HCT116 (cell line): ENCODE measurements around the gene CNTROB. TPM values are rescaled to one million over a fixed set of nuclear protein-coding genes. Genes with fewer than 3 reads are reported as not detected.

Source experiments
- ATAC-seq: fragments of 200-7000 bp; cut with Tn5 transposase; 2 replicates; pipeline ENCODE4 v1.9.1; 2020; ENCODE audit warnings: mild to moderate bottlenecking, moderate library complexity
- BruUV-seq: library from RNA; stranded (reverse); fragments of 400-500 nt; replicated peaks from 2 replicates; lab custom pipeline; 2021; lab: Mats Ljungman, UMichigan
- CTCF ChIA-PET: fragments of 300-600 bp; sonication (Branson Sonifier 250); formaldehyde crosslinking; loops from one replicate; lab custom pipeline; 2021; ENCODE audit warnings: antibody characterized with exemption; lab: Charles Lee
- POLR2A ChIA-PET: fragments of 300-600, 350-600 bp; sonication (Branson Sonifier 250); formaldehyde crosslinking; loops from one replicate; lab custom pipeline; 2021; ENCODE audit warnings: antibody characterized with exemption; lab: Charles Lee
- RAD21 ChIA-PET, 2 experiments: fragments of 300-600 bp; sonication (Branson Sonifier 250); formaldehyde crosslinking; loops; one replicate each; lab custom pipeline; 2023; ENCODE audit warnings: low total read pairs in 2 of 2; ENCODE audit not compliant: uncharacterized antibody in 2 of 2, unreplicated experiment in 2 of 2, low non-redundant PET in 1 of 2; lab: Charles Lee
- DNase-seq: peaks from one replicate; pipeline ENCODE4 v3.0.0-alpha.2; 2010; ENCODE audit warnings: low read depth, low spot score
- H2AFZ ChIP-seq: fragments of 200-600 bp; shearing (Covaris generic), sonication (generic); 2 replicates; pipeline ENCODE4 v1.6.1; 2017; ENCODE audit warnings: low read depth, mixed run types, mixed read lengths, antibody characterized with exemption, low read length; ENCODE audit not compliant: poor library complexity, severe bottlenecking
- H3K27ac ChIP-seq: 2 replicates; pipeline ENCODE4 v1.5.1; 2012; ENCODE audit warnings: low read depth, low read length
- H3K27me3 ChIP-seq: fragments of 200-600 bp; sonication (generic); 2 replicates; pipeline ENCODE4 v1.6.1; 2016; ENCODE audit warnings: mixed run types, low read length, mixed read lengths; ENCODE audit not compliant: insufficient read depth
- H3K36me3 ChIP-seq, 2 experiments: fragments of 200-500 bp in 1 of 2; fragments of 200-600 bp in 1 of 2; sonication (Bioruptor generic) in 1 of 2; sonication (generic) in 1 of 2; 2 replicates each; pipeline versions ENCODE4 v1.5.1 to v1.6.1; 2014 to 2016; ENCODE audit warnings: low read length in 2 of 2, inconsistent platforms in 1 of 2, mixed read lengths in 1 of 2, mixed run types in 1 of 2; ENCODE audit not compliant: insufficient read depth in 2 of 2, control insufficient read depth in 1 of 2
- H3K4me1 ChIP-seq, 2 experiments: fragments of 200-600 bp in 1 of 2; sonication (generic) in 1 of 2; 2 replicates each; pipeline versions ENCODE4 v1.5.1 to v1.6.1; 2012 to 2017; ENCODE audit warnings: low read length in 2 of 2, inconsistent platforms in 1 of 2, mild to moderate bottlenecking in 1 of 2, mixed read lengths in 1 of 2, mixed run types in 1 of 2, moderate library complexity in 1 of 2; ENCODE audit not compliant: insufficient read depth in 2 of 2, control insufficient read depth in 1 of 2
- H3K4me2 ChIP-seq: fragments of 200-600 bp; sonication (generic); 2 replicates; pipeline ENCODE4 v1.6.1; 2017; ENCODE audit warnings: mixed run types, low read length, mixed read lengths
- H3K4me3 ChIP-seq, 2 experiments: fragments of 200-600 bp in 1 of 2; sonication (generic) in 1 of 2; replicated peaks in 1 of 2; 2 replicates each; pipeline ENCODE4 v1.5.1; 2011 to 2016; ENCODE audit warnings: low read length in 2 of 2, control low read depth in 1 of 2, low read depth in 1 of 2, mild to moderate bottlenecking in 1 of 2, mixed read lengths in 1 of 2, mixed run types in 1 of 2
- H3K79me2 ChIP-seq: fragments of 200-600 bp; sonication (generic); 2 replicates; pipeline ENCODE4 v1.6.1; 2017; ENCODE audit warnings: mild to moderate bottlenecking, mixed run types, low read length, moderate library complexity, mixed read lengths; ENCODE audit not compliant: insufficient read depth
- H3K9ac ChIP-seq: fragments of 200-600 bp; sonication (generic); 2 replicates; pipeline ENCODE4 v1.6.1; 2016; ENCODE audit warnings: low read length, mixed read lengths
- H3K9me2 ChIP-seq: fragments of 200-600 bp; sonication (generic), shearing (Covaris generic); 2 replicates; pipeline ENCODE4 v1.6.1; 2017; ENCODE audit warnings: mixed run types, mild to moderate bottlenecking, moderate library complexity; ENCODE audit not compliant: insufficient read depth
- H3K9me3 ChIP-seq, 2 experiments: fragments of 200-500 bp in 1 of 2; fragments of 200-600 bp in 1 of 2; sonication (Bioruptor generic) in 1 of 2; sonication (generic) in 1 of 2; 2 replicates each; pipeline ENCODE4 v1.6.1; 2014 to 2017; ENCODE audit warnings: low read length in 2 of 2, mixed read lengths in 2 of 2, inconsistent platforms in 1 of 2, low read depth in 1 of 2, mild to moderate bottlenecking in 1 of 2, mixed run types in 1 of 2, moderate library complexity in 1 of 2; ENCODE audit not compliant: control insufficient read depth in 1 of 2, insufficient read depth in 1 of 2
- H4K20me1 ChIP-seq: fragments of 200-600 bp; sonication (generic), shearing (Covaris generic); 2 replicates; pipeline ENCODE4 v1.6.1; 2017; ENCODE audit warnings: mixed run types, mild to moderate bottlenecking, moderate library complexity; ENCODE audit not compliant: insufficient read depth
- CBX3 ChIP-seq: IDR thresholded peaks from 2 replicates; pipeline ENCODE4 v1.6.1; 2012; ENCODE audit warnings: low read depth
- EGR1 ChIP-seq: IDR thresholded peaks from 2 replicates; pipeline ENCODE4 v1.6.1; 2012; ENCODE audit warnings: low read depth
- EZH2 ChIP-seq: fragments of 200-600 bp; sonication (generic); IDR thresholded peaks from 2 replicates; pipeline ENCODE4 v1.6.1; 2017; ENCODE audit warnings: antibody characterized with exemption, mixed run types
- EZH2phosphoT487 ChIP-seq: fragments of 200-600 bp; IDR thresholded peaks from 2 replicates; pipeline ENCODE4 v1.6.1; 2018; ENCODE audit warnings: antibody characterized with exemption, borderline replicate concordance
- FOSL1 ChIP-seq: IDR thresholded peaks from 2 replicates; pipeline ENCODE4 v1.6.1; 2012; ENCODE audit warnings: low read depth
- JUND ChIP-seq: IDR thresholded peaks from 2 replicates; pipeline ENCODE4 v1.6.1; 2012
- POLR2A ChIP-seq: IDR thresholded peaks from 2 replicates; pipeline ENCODE4 v1.7.0; 2011; ENCODE audit warnings: borderline replicate concordance; ENCODE audit not compliant: insufficient read depth, insufficient read length; ENCODE audit errors: extremely low read depth
- POLR2AphosphoS5 ChIP-seq: IDR thresholded peaks from 2 replicates; pipeline ENCODE4 v1.6.1; 2011; ENCODE audit warnings: mild to moderate bottlenecking, low read depth, low read length, moderate library complexity
- RAD21 ChIP-seq: IDR thresholded peaks from 2 replicates; pipeline ENCODE4 v1.6.1; 2012; ENCODE audit warnings: low read depth, mild to moderate bottlenecking
- SIN3A ChIP-seq: IDR thresholded peaks from 2 replicates; pipeline ENCODE4 v1.6.1; 2012; ENCODE audit warnings: low read depth
- SP1 ChIP-seq: IDR thresholded peaks from 2 replicates; pipeline ENCODE4 v1.6.1; 2012; ENCODE audit warnings: low read depth
- SRF ChIP-seq: IDR thresholded peaks from 2 replicates; pipeline ENCODE4 v1.6.1; 2012; ENCODE audit warnings: low read depth
- YY1 ChIP-seq: IDR thresholded peaks from 2 replicates; pipeline ENCODE4 v1.6.1; 2011; ENCODE audit warnings: low read length, low read depth, moderate library complexity, mild to moderate bottlenecking; ENCODE audit not compliant: insufficient replicate concordance; ENCODE audit errors: extremely low read depth
- ZBTB33 ChIP-seq: IDR thresholded peaks from 2 replicates; pipeline ENCODE4 v1.6.1; 2011; ENCODE audit warnings: mild to moderate bottlenecking, low read length, moderate library complexity; ENCODE audit not compliant: insufficient replicate concordance; ENCODE audit errors: extremely low read depth
- ZFX ChIP-seq: fragments of 450-650 bp; IDR thresholded peaks from 2 replicates; pipeline ENCODE4 v1.6.1; 2017
- ZNF274 ChIP-seq: fragments of 200-500 bp; sonication (Bioruptor generic); IDR thresholded peaks from 2 replicates; pipeline ENCODE4 v1.6.1; 2014; ENCODE audit warnings: mild to moderate bottlenecking, low read depth, low read length, inconsistent platforms
- intact Hi-C: fragments of 100-400 bp; cut with micrococcal nuclease; formaldehyde crosslinking; loops from 2 replicates; pipeline ENCODE4 v1.10.0; 2022
- total RNA-seq: library from RNA; stranded (reverse); gene quantifications from one replicate; pipeline ENCODE4 v1.2.1, GENCODE V29; 2021; ENCODE audit not compliant: unreplicated experiment
- TF ChIP-seq, protein P1 (sequence below): IDR thresholded peaks from 2 replicates; pipeline ENCODE4 v1.6.1; 2012
- TF ChIP-seq, protein P2 (sequence below), 3 experiments: fragments of 200-600 bp in 1 of 3; sonication (generic) in 1 of 3; IDR thresholded peaks in 2 of 3; conservative IDR thresholded peaks in 1 of 3; 2 replicates each; pipeline ENCODE4 v1.5.1; 2012 to 2017; ENCODE audit warnings: low read depth in 2 of 3, low read length in 2 of 3, antibody characterized with exemption in 1 of 3, borderline replicate concordance in 1 of 3, control low read depth in 1 of 3, mild to moderate bottlenecking in 1 of 3, mixed read lengths in 1 of 3, mixed run types in 1 of 3, moderate library complexity in 1 of 3; ENCODE audit not compliant: insufficient read depth in 1 of 3
- TF ChIP-seq, protein P3 (sequence below): IDR thresholded peaks from 2 replicates; pipeline ENCODE4 v1.6.1; 2012; ENCODE audit warnings: low read depth
- TF ChIP-seq, protein P4 (sequence below): IDR thresholded peaks from 2 replicates; pipeline ENCODE4 v1.6.1; 2012

Gene CNTROB
- total RNA-seq, 1 experiment from 2014 or later, result 54.6 TPM

- ChIA-PET RAD21 (no interaction called here), POLR2A (no interaction called here), CTCF (no interaction called here)
- no peak overlapping the region for H2AFZ ChIP-seq
- no peaks in the 10 kb centered on the region for H3K9me2 ChIP-seq
- H3K4me2 ChIP-seq, result no peak overlapping the region
- H3K79me2 ChIP-seq, result no peaks in the 10 kb centered on the region
- no TSS peak for BruUV-seq
- intact Hi-C loops, result loop anchor here (5.0 kb wide), 2 partner anchors 48 to 252 kb away; no protein-coding TSS in a partner anchor
- no peaks in the 10 kb centered on the region for H3K9me3 ChIP-seq
- DNase-seq, result no peak
- no peaks in the 10 kb centered on the region for H4K20me1 ChIP-seq
- H3K27me3 ChIP-seq, result no peaks in the 10 kb centered on the region
- H3K27ac ChIP-seq, result no peak overlapping the region
- no peaks in the 10 kb centered on the region for H3K36me3 ChIP-seq
- H3K4me3 ChIP-seq, result no peak overlapping the region
- H3K9ac ChIP-seq, result no peak overlapping the region
- no peak for ATAC-seq
- no peak for TF ChIP-seq SP1
- TF ChIP-seq YY1, result no peak
- TF ChIP-seq, protein P1, sequence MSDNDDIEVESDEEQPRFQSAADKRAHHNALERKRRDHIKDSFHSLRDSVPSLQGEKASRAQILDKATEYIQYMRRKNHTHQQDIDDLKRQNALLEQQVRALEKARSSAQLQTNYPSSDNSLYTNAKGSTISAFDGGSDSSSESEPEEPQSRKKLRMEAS, result no peak
- TF ChIP-seq ZBTB33, result no peak
- TF ChIP-seq ZFX, result no peak
- TF ChIP-seq, protein P2, sequence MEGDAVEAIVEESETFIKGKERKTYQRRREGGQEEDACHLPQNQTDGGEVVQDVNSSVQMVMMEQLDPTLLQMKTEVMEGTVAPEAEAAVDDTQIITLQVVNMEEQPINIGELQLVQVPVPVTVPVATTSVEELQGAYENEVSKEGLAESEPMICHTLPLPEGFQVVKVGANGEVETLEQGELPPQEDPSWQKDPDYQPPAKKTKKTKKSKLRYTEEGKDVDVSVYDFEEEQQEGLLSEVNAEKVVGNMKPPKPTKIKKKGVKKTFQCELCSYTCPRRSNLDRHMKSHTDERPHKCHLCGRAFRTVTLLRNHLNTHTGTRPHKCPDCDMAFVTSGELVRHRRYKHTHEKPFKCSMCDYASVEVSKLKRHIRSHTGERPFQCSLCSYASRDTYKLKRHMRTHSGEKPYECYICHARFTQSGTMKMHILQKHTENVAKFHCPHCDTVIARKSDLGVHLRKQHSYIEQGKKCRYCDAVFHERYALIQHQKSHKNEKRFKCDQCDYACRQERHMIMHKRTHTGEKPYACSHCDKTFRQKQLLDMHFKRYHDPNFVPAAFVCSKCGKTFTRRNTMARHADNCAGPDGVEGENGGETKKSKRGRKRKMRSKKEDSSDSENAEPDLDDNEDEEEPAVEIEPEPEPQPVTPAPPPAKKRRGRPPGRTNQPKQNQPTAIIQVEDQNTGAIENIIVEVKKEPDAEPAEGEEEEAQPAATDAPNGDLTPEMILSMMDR (IDR thresholded peaks at IDR 0.05 in 2 of 3, conservative IDR thresholded peaks at IDR 0.05 in 1 of 3; ENCODE audit: borderline replicate concordance in 1 of 3, insufficient read depth in 1 of 3, low read depth in 2 of 3, low read length in 2 of 3), result no peak
- no peak for TF ChIP-seq JUND
- TF ChIP-seq EGR1, result no peak
- no peak for TF ChIP-seq CBX3
- TF ChIP-seq POLR2A, result no peak
- TF ChIP-seq ZNF274, result no peak
- no peak for TF ChIP-seq RAD21
- TF ChIP-seq FOSL1, result no peak
- TF ChIP-seq POLR2AphosphoS5, result no peak
- no peak for TF ChIP-seq EZH2phosphoT487
- TF ChIP-seq SIN3A, result no peak
- TF ChIP-seq, protein P3, sequence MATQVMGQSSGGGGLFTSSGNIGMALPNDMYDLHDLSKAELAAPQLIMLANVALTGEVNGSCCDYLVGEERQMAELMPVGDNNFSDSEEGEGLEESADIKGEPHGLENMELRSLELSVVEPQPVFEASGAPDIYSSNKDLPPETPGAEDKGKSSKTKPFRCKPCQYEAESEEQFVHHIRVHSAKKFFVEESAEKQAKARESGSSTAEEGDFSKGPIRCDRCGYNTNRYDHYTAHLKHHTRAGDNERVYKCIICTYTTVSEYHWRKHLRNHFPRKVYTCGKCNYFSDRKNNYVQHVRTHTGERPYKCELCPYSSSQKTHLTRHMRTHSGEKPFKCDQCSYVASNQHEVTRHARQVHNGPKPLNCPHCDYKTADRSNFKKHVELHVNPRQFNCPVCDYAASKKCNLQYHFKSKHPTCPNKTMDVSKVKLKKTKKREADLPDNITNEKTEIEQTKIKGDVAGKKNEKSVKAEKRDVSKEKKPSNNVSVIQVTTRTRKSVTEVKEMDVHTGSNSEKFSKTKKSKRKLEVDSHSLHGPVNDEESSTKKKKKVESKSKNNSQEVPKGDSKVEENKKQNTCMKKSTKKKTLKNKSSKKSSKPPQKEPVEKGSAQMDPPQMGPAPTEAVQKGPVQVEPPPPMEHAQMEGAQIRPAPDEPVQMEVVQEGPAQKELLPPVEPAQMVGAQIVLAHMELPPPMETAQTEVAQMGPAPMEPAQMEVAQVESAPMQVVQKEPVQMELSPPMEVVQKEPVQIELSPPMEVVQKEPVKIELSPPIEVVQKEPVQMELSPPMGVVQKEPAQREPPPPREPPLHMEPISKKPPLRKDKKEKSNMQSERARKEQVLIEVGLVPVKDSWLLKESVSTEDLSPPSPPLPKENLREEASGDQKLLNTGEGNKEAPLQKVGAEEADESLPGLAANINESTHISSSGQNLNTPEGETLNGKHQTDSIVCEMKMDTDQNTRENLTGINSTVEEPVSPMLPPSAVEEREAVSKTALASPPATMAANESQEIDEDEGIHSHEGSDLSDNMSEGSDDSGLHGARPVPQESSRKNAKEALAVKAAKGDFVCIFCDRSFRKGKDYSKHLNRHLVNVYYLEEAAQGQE, result no peak
- no peak for TF ChIP-seq SRF
- TF ChIP-seq, protein P4, sequence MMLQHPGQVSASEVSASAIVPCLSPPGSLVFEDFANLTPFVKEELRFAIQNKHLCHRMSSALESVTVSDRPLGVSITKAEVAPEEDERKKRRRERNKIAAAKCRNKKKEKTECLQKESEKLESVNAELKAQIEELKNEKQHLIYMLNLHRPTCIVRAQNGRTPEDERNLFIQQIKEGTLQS, result no peak
- no peak for TF ChIP-seq EZH2
- peaks cover 17 to 36% of the 10 kb centered on the region in 2 experiments for H3K4me1 ChIP-seq
These were observed 62.1 kb downstream of the CNTROB start for GRCh38 chr17:7993972-7994589.
